Measurements from ENCODE around the gene COX15.

DNA sequence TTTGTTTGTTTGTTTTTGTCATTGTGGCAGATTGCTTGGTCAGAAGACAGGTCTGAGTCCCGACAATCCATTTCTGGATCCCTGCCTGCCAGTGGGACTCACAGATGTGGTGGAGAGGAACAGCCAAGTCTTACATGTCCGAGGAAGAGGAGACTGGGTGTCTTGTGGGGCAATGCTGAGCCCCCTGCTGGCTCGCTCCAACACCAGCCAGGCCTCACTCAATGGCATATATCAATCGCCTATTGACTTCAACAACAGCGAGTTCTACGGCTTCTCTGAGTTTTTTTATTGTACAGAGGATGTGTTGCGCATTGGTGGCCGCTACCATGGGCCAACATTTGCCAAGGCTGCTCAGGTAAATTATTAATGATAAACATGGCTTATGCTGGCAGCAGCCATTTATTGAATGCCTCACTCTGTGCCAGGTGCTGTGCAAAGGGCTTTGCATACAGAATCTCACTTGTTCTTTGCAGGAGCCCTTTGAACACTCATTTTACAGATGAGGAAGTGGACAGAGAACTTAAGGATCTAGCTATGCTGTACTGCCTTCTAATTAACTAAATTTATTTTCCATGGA is 33.3 kb downstream of the COX15 start:
- TF ChIP-seq CTCF (optimal IDR thresholded peaks at IDR 0.05 in 1 of 3, IDR thresholded peaks at IDR 0.05 in 1 of 3, conservative IDR thresholded peaks at IDR 0.05 in 1 of 3; ENCODE audit: extremely low read depth in 1 of 3, insufficient read depth in 2 of 3, low read length in 3 of 3) (peak in 2 of 3 experiments; percentile 5 to 47), EZH2 (IDR thresholded peaks at IDR 0.05; ENCODE audit: low read length) (no peak)

Measured in keratinocyte (primary cell).